GM12801 (cell line): ENCODE measurements around the gene CERS4.

Experiments used
- CTCF ChIP-seq: IDR thresholded peaks from one replicate; pipeline ENCODE4 v1.5.1; 2011; ENCODE audit warnings: control low read depth; ENCODE audit not compliant: insufficient read length; ENCODE audit errors: extremely low read depth

The CERS4 gene

GRCh38 chr19:8310342-8311055, 101.3 kb downstream of the CERS4 start:
- TF ChIP-seq CTCF = no peak

GRCh38 chr19:8311461-8312260, 102.5 kb downstream of the CERS4 start:
- no peak for TF ChIP-seq CTCF
